Measurements from ENCODE around the gene SPHK1.
"Not testable (repeated sequence)": the region's sequence is repeated elsewhere in the genome, so short reads cannot be mapped to it uniquely, and the experiment has no call there.

SPHK1 gene

GRCh38 chr17:76384222-76384986 lies at the start of gene SPHK1:
TSS of gene SPHK1 (plus strand) at chr17:76384609. CDS start at chr17:76385645, 1,036 bp downstream.
- peak; percentile 88 for DNase-seq (ENCODE audit: low spot score)

GRCh38 chr17:76335716-76336381 lies 48.6 kb upstream of the SPHK1 start:
- DNase-seq (ENCODE audit: low spot score) = no peak

GRCh38 chr17:76336756-76337412 lies 47.5 kb upstream of the SPHK1 start:
- no peak for DNase-seq (ENCODE audit: low spot score)

GRCh38 chr17:76337413-76337777 lies 47.0 kb upstream of the SPHK1 start:
- DNase-seq (ENCODE audit: low spot score) = peak; percentile 74

- no peak for DNase-seq (ENCODE audit: low spot score)
Observed at GRCh38 chr17:76341301-76341700, 43.1 kb upstream of the SPHK1 start.

GRCh38 chr17:76343106-76343505 lies 41.3 kb upstream of the SPHK1 start:
- DNase-seq (ENCODE audit: low spot score) = no peak

GRCh38 chr17:76345377-76345974 lies 38.9 kb upstream of the SPHK1 start:
- no peak for DNase-seq (ENCODE audit: low spot score)

- not testable (repeated sequence) for DNase-seq (ENCODE audit: low spot score)
Observed at GRCh38 chr17:76346936-76347335, 37.5 kb upstream of the SPHK1 start.

- DNase-seq (ENCODE audit: low spot score) = no peak
Observed at GRCh38 chr17:76350463-76350862, 33.9 kb upstream of the SPHK1 start.

GRCh38 chr17:76351526-76352071 lies 32.8 kb upstream of the SPHK1 start:
- no peak for DNase-seq (ENCODE audit: low spot score)

- DNase-seq (ENCODE audit: low spot score) = peak; percentile 41
Observed at GRCh38 chr17:76353004-76353598, 31.3 kb upstream of the SPHK1 start.

GRCh38 chr17:76353599-76354316 lies 30.7 kb upstream of the SPHK1 start, which contains the start of gene PRPSAP1:
TSS of gene PRPSAP1 (minus strand) at chr17:76353916. CDS start at chr17:76353703, 213 bp downstream.
- DNase-seq (ENCODE audit: low spot score) = peak; percentile 94

- no peak for DNase-seq (ENCODE audit: low spot score)
Observed at GRCh38 chr17:76354317-76354729, 30.1 kb upstream of the SPHK1 start.

- DNase-seq (ENCODE audit: low spot score) = no peak
Observed at GRCh38 chr17:76354747-76355310, 29.6 kb upstream of the SPHK1 start.

GRCh38 chr17:76356803-76357456 lies 27.5 kb upstream of the SPHK1 start:
- DNase-seq (ENCODE audit: low spot score) = no peak

- DNase-seq (ENCODE audit: low spot score) = no peak
Observed at GRCh38 chr17:76357597-76358158, 26.7 kb upstream of the SPHK1 start.

GRCh38 chr17:76359375-76359774 lies 25.0 kb upstream of the SPHK1 start:
- no peak for DNase-seq (ENCODE audit: low spot score)

- DNase-seq (ENCODE audit: low spot score) = not testable (repeated sequence)
Observed at GRCh38 chr17:76359776-76360175, 24.6 kb upstream of the SPHK1 start.

- no peak for DNase-seq (ENCODE audit: low spot score)
Observed at GRCh38 chr17:76360461-76360860, 23.9 kb upstream of the SPHK1 start.

Measured in AG08395 (cell line).